GM18868 (cell line): ENCODE measurements around the gene CCDC80.
"Not testable (repeated sequence)": the region's sequence is repeated elsewhere in the genome, so short reads cannot be mapped to it uniquely, and the experiment has no call there.

Experiments
- ATAC-seq: cut with Tn5 transposase; IDR thresholded peaks from one replicate; pipeline ENCODE4 v1.9.1; 2021; ENCODE audit warnings: mild to moderate bottlenecking, moderate library complexity; ENCODE audit not compliant: unreplicated experiment

CCDC80 gene

GRCh38 chr3:112597945-112598344 lies 43.0 kb downstream of the CCDC80 start:
- ATAC-seq = no peak

- ATAC-seq = no peak
Measured at GRCh38 chr3:112594856-112595255, 46.1 kb downstream of the CCDC80 start.

DNA sequence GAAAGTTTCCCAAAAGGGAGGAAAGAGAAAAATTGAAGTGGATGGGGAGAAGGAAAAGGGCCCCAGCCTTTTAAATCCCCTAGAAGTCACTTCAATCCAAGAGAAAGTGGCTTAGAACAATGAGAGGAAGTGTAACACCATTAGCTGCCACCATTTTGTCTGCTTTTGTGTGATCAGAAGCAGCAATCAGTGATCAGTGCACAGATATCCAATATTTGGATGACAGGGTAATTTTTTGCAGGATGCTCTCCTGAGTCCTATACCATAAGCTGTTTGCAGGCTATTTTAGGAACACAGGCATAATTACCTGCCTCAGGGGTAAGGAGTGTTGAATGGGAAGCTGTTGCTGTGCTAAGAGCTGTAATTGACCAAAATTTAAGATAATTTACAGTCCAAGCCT lies 47.7 kb downstream of the CCDC80 start:
- ATAC-seq = no peak

- no peak for ATAC-seq
Measured at GRCh38 chr3:112587336-112587735, 53.6 kb downstream of the CCDC80 start.

DNA sequence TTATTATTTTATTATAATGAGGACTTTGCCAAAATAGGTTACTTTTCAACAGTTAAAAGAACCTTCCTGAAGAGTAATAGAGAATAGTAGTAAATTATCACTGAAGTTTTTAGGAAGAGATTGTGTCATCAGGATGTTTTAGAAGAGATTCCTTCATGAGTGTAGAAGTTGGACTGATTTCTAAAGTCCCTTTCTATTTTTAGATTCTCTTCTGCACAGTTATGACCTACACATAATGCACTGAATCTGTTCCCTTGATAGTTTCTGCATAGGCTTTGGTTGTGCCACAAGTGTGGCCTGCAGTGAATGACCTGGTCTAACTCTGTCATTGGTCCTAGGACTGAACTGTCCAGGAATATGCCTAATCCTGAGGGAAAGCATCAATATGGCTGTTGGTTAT lies 55.2 kb downstream of the CCDC80 start:
- ATAC-seq = no peak

GRCh38 chr3:112583105-112583504 lies 57.8 kb downstream of the CCDC80 start:
- ATAC-seq = no peak

DNA sequence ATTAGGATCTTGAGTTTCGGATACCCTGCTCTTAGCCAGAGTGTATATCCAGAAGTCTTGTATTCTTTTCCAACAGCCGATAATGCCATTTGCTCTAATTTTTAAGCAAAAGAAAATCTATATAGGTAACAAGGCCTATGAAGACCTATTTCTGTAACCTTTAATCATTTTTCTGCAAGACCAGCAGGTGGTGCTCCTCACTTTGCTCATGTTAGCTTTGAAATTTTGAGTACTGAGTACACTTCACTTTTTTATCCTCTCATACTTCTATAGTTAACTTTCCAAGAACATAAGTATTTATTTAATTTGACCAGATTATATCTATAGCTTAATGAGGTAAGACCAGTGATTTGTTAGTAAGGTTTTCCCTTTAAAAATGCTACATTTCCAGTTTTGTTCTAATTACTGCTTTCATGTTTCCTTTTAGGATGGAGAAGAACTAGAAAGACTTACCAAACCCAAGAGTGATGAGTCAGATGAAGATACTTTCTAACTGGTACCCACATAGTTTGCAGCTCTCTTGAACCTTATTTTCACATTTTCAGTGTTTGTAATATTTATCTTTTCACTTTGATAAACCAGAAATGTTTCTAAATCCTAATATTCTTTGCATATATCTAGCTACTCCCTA lies 58.6 kb downstream of the CCDC80 start:
- ATAC-seq = no peak

GRCh38 chr3:112579697-112580096 lies 61.2 kb downstream of the CCDC80 start:
- no peak for ATAC-seq

- ATAC-seq = no peak
Measured at GRCh38 chr3:112579232-112579631, 61.7 kb downstream of the CCDC80 start.

- no peak for ATAC-seq
Measured at GRCh38 chr3:112572701-112573100, 68.2 kb downstream of the CCDC80 start.

- ATAC-seq = no peak
Measured at GRCh38 chr3:112569265-112569664, 71.7 kb downstream of the CCDC80 start.

DNA sequence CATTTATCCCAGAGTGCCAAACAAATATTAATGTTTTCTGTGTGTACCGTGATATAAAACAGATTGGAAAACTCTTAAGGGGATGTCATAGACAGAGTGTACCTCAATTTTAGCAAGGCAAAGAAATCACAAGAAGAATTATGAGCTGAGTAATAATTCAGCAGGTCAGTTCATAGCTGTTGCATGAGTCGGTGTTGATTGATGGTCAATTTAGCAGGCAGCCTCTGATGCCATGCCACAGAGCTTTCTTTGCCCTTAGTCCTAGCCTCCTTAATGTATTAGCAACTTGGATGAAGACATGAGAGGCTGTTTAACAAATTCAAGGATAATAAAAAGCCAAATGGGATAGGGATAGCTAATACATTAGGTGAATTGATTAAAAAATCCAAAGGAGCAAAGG lies 72.3 kb downstream of the CCDC80 start:
- ATAC-seq = no peak

- ATAC-seq = no peak
Measured at GRCh38 chr3:112564940-112565305, 76.0 kb downstream of the CCDC80 start.

- ATAC-seq = not testable (repeated sequence)
Measured at GRCh38 chr3:112564247-112564939, 76.5 kb downstream of the CCDC80 start.

DNA sequence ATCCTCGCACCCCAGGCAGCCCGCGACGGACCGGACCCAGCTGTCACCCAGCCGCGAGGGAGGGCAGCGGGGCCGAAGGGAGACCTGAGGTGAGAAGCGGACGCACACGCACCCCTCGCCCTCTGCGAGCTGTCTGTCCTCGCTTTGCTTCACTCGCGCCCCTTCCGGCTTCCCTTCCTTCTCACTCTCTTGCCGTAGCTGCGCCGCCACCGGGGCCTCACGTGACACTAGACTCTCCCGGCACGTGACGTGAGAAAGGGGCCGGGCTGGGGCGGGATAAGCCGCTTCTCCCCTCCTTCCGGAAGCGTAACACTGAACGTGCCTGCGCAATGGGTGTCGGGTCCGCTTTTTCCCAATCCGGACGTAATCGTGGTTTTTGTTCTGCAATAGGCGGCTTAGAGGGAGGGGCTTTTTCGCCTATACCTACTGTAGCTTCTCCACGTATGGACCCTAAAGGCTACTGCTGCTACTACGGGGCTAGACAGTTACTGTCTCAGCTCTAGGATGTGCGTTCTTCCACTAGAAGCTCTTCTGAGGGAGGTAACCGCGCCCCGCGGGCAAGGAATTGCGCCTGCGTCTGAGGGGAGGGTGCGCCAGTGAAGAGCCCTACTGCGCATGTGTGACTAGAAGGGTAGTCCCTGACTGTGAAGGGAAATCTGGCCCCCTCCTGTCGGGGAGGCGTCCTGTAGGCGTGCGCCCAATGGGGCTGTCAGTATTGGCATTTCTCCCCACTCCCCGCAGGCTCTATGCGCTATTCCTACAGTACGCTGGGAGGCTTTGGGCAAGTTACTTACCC lies 79.0 kb downstream of the CCDC80 start, which contains the start of the genes ATG3 and SLC35A5:
Gene ATG3 (minus strand): TSS at position 229 of the 796 bp plus-strand sequence. CDS start 434 bp downstream, outside the sequence.
Gene SLC35A5 (plus strand): TSS at position 312 of the 796 bp plus-strand sequence. CDS start 1,359 bp downstream, outside the sequence.
- ATAC-seq = peak; percentile 75

- peak; percentile 43 for ATAC-seq
Measured at GRCh38 chr3:112561484-112561733, 79.5 kb downstream of the CCDC80 start.

GRCh38 chr3:112560721-112561483 lies 80.0 kb downstream of the CCDC80 start:
- ATAC-seq = peak; percentile 25

GRCh38 chr3:112560307-112560706 lies 80.6 kb downstream of the CCDC80 start:
- ATAC-seq = no peak

DNA sequence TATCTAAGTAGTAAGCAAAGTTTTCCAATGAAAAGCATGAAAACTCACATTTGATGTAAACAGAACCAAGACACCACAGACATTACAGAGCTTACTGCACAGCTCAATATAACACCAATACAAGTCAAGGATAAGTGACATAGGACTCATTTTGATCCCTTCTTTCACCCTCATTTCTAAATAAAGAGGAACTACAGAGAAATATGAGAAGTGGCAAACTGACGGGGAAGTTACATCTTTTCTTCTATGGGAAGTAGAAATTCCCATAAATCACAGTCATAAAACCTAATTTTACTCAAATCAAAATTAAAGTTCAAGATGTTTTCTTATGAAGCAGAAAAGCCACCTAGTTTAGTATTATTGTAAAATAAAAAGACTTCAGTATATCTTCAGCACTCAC lies 83.0 kb downstream of the CCDC80 start:
- no peak for ATAC-seq

DNA sequence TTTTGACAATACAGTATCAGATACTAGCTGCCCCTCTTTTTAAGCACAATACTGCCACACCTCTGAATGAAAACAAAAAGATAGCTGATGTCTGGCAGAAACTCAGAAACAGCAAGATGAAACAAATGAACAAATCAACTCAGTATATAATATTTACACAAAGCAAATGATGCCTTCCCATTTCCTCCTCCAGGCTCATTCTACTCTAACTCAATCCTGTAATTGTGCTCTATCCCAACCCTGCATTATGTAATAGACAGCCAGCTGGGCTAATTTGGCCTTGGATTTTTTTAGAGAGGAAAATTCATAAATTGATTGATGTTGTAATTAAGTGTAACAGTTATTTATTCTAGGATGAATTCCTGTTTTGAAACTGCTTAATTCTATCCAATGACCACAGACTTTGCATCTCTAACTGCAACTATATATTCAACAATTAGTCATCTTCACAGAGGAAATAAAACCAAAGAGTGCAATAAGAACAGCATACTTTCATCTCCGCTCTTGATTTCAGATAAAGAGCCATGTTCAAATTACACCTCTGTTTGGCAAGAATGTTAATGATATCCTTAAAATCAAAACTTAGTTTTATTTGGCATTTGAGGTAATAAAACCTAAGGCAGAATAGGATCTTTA lies 85.3 kb downstream of the CCDC80 start:
- ATAC-seq = no peak

DNA sequence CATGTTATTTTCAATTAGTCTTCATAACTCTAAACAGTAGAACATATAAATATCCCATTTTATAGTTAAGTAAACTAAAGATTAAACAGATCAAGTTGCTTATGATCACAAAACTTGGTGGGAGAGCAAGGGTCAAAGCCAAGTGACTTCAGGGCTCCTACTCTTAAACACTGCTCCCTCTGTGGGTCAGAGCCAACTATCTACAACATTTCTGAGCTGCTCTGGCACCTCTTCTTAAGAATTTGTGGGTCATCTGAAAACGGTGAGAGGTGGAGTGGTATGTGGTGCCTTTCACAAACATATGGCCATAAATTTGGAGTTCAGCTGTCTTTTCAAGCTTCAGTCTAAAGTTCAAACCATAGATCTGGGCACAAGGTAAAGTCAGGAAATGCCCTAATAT lies 90.1 kb downstream of the CCDC80 start:
- ATAC-seq = no peak
